Activated B cell treated with CpG ODN at 0.5 μM for 24 hours (primary cell): ENCODE results near the gene SLC6A3. TPM values are rescaled to one million over a fixed set of nuclear protein-coding genes. Genes with fewer than 3 reads are reported as not detected.

Experiments used
- ATAC-seq: fragments of 200-7000 bp; cut with Tn5 transposase; one replicate; pipeline ENCODE4 v1.10.0; 2021; ENCODE audit warnings: low read depth, mild to moderate bottlenecking, moderate library complexity
- CTCF ChIA-PET: fragments of 350-600 bp; sonication (Branson Sonifier 250); formaldehyde crosslinking; loops from one replicate; lab custom pipeline; 2021; ENCODE audit warnings: antibody characterized with exemption; lab: Charles Lee
- POLR2A ChIA-PET: fragments of 350-600 bp; sonication (Branson Sonifier 250); formaldehyde crosslinking; loops from one replicate; lab custom pipeline; 2021; ENCODE audit warnings: antibody characterized with exemption; lab: Charles Lee
- DNase-seq: peaks from one replicate; pipeline ENCODE4 v3.0.0; 2022
- H3K27ac Mint-ChIP-seq: one replicate; pipeline ENCODE4 v1.8.0; 2020; ENCODE audit warnings: mixed read lengths
- H3K27me3 Mint-ChIP-seq: one replicate; pipeline ENCODE4 v1.8.0; 2021; ENCODE audit warnings: mixed read lengths
- H3K36me3 Mint-ChIP-seq: one replicate; pipeline ENCODE4 v1.8.0; 2021; ENCODE audit warnings: low read depth, mixed read lengths
- H3K4me1 Mint-ChIP-seq: one replicate; pipeline ENCODE4 v1.8.0; 2021; ENCODE audit warnings: mixed read lengths
- H3K4me3 Mint-ChIP-seq: one replicate; pipeline ENCODE4 v1.8.0; 2020; ENCODE audit warnings: mild to moderate bottlenecking, mixed read lengths
- H3K9me3 Mint-ChIP-seq: one replicate; pipeline ENCODE4 v1.8.0; 2020; ENCODE audit warnings: mixed read lengths
- intact Hi-C: fragments of 100-400 bp; cut with micrococcal nuclease; formaldehyde crosslinking; loops from one replicate; pipeline ENCODE4 v1.15.1; 2024
- total RNA-seq: library from RNA; stranded (reverse); gene quantifications from 2 replicates; pipeline ENCODE4 v1.2.3, GENCODE V29; 2022
- TF ChIP-seq, protein P1 (sequence below): fragments of 200-600 bp; IDR thresholded peaks from one replicate; pipeline ENCODE4 v1.8.0; 2022; ENCODE audit warnings: antibody characterized with exemption, mild to moderate bottlenecking

Gene SLC6A3
- total RNA-seq, 1 donor from 2014 or later: 2.0 TPM

DNA sequence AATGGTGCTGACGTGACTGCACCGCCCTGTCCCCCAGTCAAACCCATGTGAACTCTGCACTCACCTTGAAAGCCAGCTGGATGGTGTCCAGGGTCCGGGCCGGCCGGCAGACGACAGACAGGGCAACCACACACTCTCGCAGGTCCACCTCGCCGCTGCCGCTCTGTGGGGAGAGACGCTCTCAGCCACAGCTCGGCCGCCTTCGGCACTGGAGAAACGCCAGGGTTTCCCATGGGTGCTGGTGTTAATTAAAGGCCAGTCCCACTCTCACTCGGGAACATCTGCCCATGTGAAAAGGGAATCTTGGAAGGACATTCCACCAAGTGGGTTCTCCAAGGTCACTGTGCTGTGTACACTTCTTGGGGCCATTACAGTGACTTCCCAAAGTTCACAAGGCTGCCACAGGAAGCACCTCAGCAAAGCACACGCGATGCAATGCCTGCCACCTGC, 25.5 kb upstream of the SLC6A3 start:
- POLR2A ChIA-PET: interaction anchor here (0.7 to 1.3 kb wide), 3 partner anchors 9 to 128 kb away, joined by 3 to 7 read pairs (median 4); no protein-coding TSS in a partner anchor
- ATAC-seq (no peak), DNase-seq (no peak)

DNA sequence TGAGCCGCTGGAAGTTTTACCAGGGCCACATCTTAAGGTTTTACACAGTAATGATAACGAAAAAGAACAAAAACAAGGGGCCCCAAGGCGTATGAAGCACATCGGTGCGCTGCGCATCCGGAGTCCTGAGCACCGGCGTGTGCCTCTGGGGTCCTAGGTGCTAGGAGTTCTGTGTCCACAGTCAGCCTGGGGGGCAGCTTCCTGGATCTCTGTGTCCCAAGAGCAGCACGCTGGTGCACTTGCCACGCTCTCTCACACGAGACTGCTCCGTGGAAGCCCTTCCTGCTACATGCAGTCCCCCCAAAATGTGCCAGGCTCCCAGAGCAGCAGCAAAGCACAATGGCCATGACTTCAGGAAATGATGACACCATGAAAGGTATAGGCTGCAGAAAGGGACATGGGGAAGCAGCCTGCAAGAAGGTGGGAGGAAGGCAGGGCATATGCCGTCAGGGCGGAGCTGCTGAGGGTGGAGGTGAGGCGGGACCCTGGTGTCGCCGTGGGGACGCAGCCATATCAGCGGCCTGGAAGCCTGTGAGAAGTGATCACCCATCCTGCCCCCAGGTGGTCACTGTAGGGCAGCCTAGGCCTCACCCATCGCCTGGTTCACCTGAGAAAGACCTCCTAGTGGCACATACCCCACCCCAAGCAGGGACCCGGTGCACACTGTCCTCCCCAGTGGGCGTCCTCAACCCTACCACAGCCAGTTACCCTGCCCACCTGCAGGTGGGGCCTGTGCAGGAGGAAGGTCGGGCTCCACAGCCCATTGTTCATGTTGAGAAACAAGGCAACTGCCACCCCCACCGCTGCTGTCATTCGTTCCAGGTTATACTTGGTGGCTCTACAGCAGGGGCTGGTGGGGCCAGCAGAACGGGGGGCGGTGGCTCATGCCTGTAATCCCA, 23.6 kb upstream of the SLC6A3 start:
- ATAC-seq: no peak
- Mint-ChIP-seq H3K9me3 (peaks cover 6% of the 10 kb centered on the region), H3K27ac (peak overlapping the region; percentile 18), H3K36me3 (peaks cover 91% of the 10 kb centered on the region), H3K4me1 (peaks cover 15% of the 10 kb centered on the region), H3K4me3 (no peak overlapping the region), H3K27me3 (no peaks in the 10 kb centered on the region)
- no peak for DNase-seq
- ChIA-PET POLR2A (interaction anchor here (0.6 to 1.5 kb wide), 3 partner anchors 29 to 155 kb away, joined by 3 to 10 read pairs (median 4); no protein-coding TSS in a partner anchor), CTCF (no interaction called here)
- TF ChIP-seq, protein P1, sequence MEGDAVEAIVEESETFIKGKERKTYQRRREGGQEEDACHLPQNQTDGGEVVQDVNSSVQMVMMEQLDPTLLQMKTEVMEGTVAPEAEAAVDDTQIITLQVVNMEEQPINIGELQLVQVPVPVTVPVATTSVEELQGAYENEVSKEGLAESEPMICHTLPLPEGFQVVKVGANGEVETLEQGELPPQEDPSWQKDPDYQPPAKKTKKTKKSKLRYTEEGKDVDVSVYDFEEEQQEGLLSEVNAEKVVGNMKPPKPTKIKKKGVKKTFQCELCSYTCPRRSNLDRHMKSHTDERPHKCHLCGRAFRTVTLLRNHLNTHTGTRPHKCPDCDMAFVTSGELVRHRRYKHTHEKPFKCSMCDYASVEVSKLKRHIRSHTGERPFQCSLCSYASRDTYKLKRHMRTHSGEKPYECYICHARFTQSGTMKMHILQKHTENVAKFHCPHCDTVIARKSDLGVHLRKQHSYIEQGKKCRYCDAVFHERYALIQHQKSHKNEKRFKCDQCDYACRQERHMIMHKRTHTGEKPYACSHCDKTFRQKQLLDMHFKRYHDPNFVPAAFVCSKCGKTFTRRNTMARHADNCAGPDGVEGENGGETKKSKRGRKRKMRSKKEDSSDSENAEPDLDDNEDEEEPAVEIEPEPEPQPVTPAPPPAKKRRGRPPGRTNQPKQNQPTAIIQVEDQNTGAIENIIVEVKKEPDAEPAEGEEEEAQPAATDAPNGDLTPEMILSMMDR: no peak
- intact Hi-C loops: loop anchor here (5.0 kb wide), 1 partner anchor 87 kb away; no protein-coding TSS in a partner anchor

More for the DNA sequence above, 25.5 kb upstream of the SLC6A3 start:
- Mint-ChIP-seq H3K36me3 (peaks cover 88% of the 10 kb centered on the region), H3K27me3 (no peaks in the 10 kb centered on the region), H3K4me3 (no peak overlapping the region), H3K27ac (no peak overlapping the region), H3K4me1 (peaks cover 15% of the 10 kb centered on the region), H3K9me3 (no peaks in the 10 kb centered on the region)
- intact Hi-C loops: no loop called here
- TF ChIP-seq, protein P1: no peak
- CTCF ChIA-PET: interaction anchor here (1.2 kb wide), 1 partner anchor 65 kb away, joined by 3 read pairs; no protein-coding TSS in a partner anchor

DNA sequence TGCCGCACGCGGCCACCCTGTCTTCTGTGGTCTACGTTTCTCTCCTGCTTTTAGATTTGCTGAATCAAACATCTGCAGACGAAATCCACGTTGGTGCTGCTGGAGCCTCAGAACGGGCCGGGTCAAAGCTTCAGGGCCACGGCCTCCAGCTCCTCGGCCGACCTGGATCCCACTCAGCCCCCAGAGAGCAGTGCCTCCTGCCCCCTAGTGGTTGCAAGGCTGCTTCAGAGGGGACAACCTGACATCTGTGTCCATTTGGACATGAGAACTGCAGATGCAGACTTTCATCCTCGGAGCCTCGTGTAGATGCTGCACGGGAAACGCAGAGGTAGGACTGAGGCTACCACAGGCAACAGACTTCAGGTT, 23.0 kb upstream of the SLC6A3 start:
- ChIA-PET CTCF (interaction anchor here (0.6 kb wide), 1 partner anchor 177 kb away, joined by 3 read pairs; no protein-coding TSS in a partner anchor), POLR2A (interaction anchor here (0.6 kb wide), 1 partner anchor 155 kb away, joined by 3 read pairs; no protein-coding TSS in a partner anchor)
- H3K9me3 Mint-ChIP-seq: peaks cover 6% of the 10 kb centered on the region
- H3K4me1 Mint-ChIP-seq: peaks cover 15% of the 10 kb centered on the region
- DNase-seq: no peak
- no peak for ATAC-seq
- intact Hi-C loops: loop anchor here (5.0 kb wide), 1 partner anchor 86 kb away; no protein-coding TSS in a partner anchor
- H3K27ac Mint-ChIP-seq: peak overlapping the region; percentile 18
- no peak overlapping the region for H3K4me3 Mint-ChIP-seq
- H3K27me3 Mint-ChIP-seq: no peaks in the 10 kb centered on the region
- TF ChIP-seq, protein P1: no peak
- peaks cover 91% of the 10 kb centered on the region for H3K36me3 Mint-ChIP-seq

DNA sequence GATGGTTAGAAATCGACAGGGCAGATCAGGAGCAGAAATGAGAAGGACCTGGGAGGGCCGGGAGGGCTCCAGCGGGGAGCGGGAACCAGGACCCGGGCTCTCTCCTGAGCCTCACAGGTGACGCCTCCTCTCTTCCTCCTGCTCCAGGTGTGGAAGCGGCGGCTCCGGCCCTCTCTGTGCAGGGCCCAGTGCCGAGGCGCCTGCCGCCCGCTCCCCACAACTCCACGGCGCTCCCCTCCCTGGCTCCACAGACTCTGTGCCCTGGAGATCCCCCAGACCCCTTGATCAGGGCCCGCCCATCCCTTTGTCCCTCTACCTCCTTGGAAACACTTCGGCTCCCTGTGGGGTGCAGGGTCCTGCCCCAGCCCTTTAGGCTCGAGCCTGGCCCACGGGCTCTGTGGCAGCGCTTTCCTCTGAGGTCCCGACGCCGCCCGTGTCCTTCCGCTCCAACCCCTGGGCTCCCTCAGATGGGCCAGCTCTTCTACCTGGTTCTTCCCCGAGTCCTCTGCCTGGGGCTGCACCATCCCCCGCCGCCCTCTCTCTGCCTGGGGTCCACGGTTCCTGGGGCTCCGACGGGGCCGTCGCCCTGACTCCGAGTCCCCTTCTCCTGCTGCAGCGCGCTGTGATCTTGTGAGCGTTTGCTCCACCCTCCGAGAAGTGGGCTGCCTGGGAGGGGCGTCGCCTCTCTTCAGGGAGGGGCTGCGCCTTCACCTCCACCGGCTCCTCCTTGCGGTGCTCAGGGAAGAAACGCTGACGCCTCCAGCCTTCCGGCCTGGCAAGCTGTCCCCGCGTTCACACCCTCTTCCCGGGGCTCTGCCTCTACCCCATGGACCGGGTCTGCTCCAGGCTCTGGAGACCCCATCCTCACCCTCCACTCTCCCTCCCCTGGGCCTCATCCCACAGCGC, 22.4 kb upstream of the SLC6A3 start:
- no peaks in the 10 kb centered on the region for H3K27me3 Mint-ChIP-seq
- intact Hi-C loops: loop anchor here (5.0 kb wide), 1 partner anchor 85 kb away; no protein-coding TSS in a partner anchor
- CTCF ChIA-PET: interaction anchor here (0.6 kb wide), 1 partner anchor 177 kb away, joined by 3 read pairs; no protein-coding TSS in a partner anchor
- peaks cover 91% of the 10 kb centered on the region for H3K36me3 Mint-ChIP-seq
- no peak for DNase-seq
- peaks cover 15% of the 10 kb centered on the region for H3K4me1 Mint-ChIP-seq
- peaks cover 6% of the 10 kb centered on the region for H3K9me3 Mint-ChIP-seq
- POLR2A ChIA-PET: interaction anchor here (0.5 kb wide), 1 partner anchor 139 kb away, joined by 3 read pairs; no protein-coding TSS in a partner anchor
- H3K27ac Mint-ChIP-seq: peak overlapping the region; percentile 18
- TF ChIP-seq, protein P1: no peak
- ATAC-seq: no peak
- no peak overlapping the region for H3K4me3 Mint-ChIP-seq
